A549 (cell line): ENCODE results near the gene CUX1.

Source experiments
- NPAS2 ChIP-seq: fragments of 250-450 bp; sonication (Bioruptor Pico); IDR thresholded peaks from 2 replicates; pipeline ENCODE4 v1.8.0; 2022; ENCODE audit warnings: mild to moderate bottlenecking, moderate library complexity, borderline replicate concordance
- POLR2A ChIP-seq: IDR thresholded peaks from 2 replicates; pipeline ENCODE4 v1.6.1; 2012; ENCODE audit warnings: mild to moderate bottlenecking, low read length
- RFX5 ChIP-seq: fragments of 450-650 bp; IDR thresholded peaks from 2 replicates; pipeline ENCODE4 v1.7.1; 2014; ENCODE audit warnings: antibody characterized with exemption, mild to moderate bottlenecking, moderate library complexity
- ZSCAN20 ChIP-seq: fragments of 250-450 bp; sonication (Bioruptor Pico); IDR thresholded peaks from 2 replicates; pipeline ENCODE4 v1.8.0; 2022; ENCODE audit warnings: mild to moderate bottlenecking, moderate library complexity
- TF ChIP-seq, protein P1 (sequence below): fragments of >200 bp; sonication (Bioruptor Twin); formaldehyde crosslinking; IDR thresholded peaks from 3 replicates; pipeline ENCODE4 v1.5.1; 2016

DNA sequence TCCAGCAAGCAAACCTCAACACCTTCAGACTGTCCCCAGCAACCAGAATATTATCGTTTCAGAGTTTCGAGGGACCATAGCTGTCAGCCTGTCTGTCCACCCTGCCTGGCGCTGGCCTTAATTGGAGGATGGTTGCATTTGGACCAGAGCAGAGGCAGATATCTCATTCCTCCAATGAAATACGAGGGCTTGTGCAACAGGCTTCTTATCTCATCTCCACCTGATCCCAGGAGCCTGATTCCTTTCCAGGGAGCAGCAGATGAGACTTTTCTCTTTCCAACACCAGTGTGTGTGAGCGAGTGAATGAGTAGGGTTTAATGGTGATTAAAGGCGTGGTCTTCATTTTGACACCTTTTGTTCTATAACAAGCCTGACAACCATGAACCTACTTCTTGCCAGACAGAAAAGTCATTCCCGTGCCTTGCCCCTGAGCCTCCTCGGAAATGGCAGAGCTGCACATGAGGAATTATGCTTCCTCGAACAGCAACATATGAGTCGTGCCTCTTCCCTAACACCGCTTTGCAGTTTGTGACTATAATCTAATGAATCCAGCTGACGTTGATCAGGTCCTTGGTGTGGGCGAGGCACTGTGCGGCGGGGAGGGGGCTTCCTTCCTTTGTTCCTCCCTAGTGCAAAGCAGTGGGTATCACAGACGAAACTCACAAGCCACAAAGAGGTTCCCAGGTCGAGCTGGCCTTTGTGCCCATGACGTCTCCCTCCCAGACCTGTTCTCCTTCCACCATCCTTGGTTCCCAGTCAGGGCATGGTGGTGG is 147.4 kb downstream of the CUX1 start:
- TF ChIP-seq ZSCAN20 (CRISPR knock-in tag) (no peak), NPAS2 (CRISPR knock-in tag) (no peak), POLR2A (no peak), RFX5 (no peak)
- TF ChIP-seq, protein P1, sequence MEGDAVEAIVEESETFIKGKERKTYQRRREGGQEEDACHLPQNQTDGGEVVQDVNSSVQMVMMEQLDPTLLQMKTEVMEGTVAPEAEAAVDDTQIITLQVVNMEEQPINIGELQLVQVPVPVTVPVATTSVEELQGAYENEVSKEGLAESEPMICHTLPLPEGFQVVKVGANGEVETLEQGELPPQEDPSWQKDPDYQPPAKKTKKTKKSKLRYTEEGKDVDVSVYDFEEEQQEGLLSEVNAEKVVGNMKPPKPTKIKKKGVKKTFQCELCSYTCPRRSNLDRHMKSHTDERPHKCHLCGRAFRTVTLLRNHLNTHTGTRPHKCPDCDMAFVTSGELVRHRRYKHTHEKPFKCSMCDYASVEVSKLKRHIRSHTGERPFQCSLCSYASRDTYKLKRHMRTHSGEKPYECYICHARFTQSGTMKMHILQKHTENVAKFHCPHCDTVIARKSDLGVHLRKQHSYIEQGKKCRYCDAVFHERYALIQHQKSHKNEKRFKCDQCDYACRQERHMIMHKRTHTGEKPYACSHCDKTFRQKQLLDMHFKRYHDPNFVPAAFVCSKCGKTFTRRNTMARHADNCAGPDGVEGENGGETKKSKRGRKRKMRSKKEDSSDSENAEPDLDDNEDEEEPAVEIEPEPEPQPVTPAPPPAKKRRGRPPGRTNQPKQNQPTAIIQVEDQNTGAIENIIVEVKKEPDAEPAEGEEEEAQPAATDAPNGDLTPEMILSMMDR: no peak
